GM18951 (cell line): ENCODE measurements around the gene HOXB8.

ENCODE experiments used
- POLR2A ChIP-seq: IDR thresholded peaks from 4 replicates; pipeline ENCODE4 v1.6.1; 2011; ENCODE audit warnings: mild to moderate bottlenecking; ENCODE audit not compliant: insufficient read length, insufficient read depth; ENCODE audit errors: extremely low read depth
- in situ Hi-C: fragments of 300-500 bp; cut with MboI; formaldehyde crosslinking; loops from one replicate; pipeline ENCODE4 v1.12.0; 2022; ENCODE audit warnings: low sequenced_read_pairs, mixed read lengths, inconsistent platforms; ENCODE audit not compliant: unreplicated experiment

HOXB8 gene

DNA sequence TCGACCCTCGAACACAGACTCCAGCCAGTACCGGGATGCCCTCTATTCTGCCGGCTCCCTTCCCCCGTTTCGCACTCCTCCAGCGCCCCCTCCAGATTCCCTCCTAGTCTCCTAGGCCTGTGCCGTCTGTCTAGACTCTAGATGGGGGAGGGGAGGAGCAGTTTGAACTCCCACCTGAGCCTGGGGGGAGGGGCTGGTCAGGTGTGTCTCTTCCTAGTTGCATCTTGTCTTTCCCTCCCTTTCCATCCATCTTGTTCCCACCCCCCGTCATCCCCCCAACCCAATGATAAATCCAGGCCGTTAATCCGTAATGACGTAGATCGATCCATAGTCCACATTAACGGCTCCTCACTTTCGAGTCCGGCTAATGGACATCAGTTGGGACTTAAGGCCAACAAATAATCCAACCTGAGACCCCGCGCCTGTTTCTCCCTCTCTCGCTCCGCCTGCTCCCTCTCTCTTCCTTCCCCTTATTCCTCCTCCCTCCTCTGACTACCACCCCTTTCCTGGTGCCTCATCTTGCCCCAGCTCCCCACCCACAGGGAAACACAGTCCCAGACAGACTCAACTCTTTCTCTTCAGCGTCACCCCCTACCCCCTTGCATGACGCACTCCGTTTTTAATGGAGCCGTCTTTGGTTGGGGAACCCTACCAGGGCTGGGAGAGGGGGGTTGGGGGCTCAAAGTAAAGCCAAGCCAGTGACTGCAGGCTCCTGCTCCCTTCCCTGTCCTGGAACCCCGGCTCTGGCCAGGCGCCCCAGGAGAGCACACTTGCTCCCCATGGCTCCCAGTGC lies 18.2 kb downstream of the HOXB8 start:
- TF ChIP-seq POLR2A = no peak
- in situ Hi-C loops = no loop called here

DNA sequence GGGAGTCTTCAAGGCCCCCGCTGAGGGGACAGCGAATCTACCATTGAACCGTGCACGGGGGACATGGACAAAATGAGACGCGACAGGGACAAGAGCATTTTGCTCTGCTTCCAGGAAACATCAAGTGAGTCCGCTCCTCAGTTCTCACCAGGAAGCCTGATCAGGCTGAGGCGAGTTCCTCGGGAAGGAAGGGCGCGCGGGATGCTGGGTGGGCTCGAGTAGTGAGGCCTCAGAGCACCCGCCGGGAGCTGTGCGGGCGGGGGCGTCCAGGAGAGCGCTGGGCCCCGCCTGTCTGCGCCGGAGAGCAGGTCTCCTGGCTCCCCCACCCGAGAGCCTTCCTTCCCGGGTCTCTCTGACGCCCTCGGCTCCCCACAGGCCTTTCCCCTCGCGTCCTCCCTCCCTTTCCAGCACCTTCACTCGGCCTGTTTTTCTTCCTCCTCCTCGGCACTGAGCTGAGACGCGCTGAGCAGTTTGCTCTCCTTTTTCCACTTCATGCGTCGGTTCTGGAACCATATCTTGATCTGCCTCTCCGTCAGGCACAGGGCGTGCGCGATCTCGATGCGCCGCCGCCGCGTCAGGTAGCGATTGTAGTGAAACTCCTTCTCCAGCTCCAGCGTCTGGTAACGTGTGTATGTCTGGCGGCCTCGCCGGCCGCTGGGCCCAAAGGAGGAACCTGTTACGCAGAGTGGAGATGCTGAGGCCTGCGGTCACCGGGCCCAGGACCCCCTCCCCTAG lies 18.9 kb downstream of the HOXB8 start:
- TF ChIP-seq POLR2A = no peak
- in situ Hi-C loops = no loop called here

DNA sequence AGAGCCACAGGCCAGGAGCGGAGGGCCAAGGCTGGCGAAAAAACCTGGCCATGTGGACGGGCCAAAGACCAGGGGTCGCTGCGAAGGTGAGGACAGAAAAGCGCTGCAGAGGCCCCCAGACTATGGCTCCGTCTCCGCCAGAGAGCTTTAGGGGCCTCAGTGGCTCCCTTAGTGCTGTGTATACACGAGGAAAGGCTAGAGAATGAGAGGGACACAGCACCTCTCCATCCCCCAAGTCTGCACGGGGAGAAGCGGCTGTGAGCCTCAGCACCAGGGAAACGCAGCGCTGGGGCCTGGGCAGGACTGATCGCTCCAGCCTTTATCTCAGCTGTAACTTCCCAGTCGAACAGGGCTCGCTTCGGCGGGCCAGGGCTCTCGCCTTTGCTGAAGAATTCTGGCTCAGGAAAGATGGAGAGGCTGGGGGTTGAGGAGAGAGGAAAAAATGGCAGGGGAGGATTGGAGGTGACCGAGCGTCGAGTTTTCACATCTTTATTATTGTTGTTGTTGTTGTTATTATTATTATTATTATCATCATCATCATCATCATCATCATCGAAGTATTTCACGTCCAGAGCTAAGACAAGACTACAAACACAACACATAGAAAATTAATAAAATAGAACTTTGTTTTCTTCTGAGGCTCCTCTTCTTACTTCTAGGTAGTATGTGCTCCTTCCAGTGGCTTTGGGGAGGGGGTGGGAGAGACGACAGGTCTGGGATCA lies 19.7 kb downstream of the HOXB8 start:
- in situ Hi-C loops = no loop called here
- TF ChIP-seq POLR2A = no peak

DNA sequence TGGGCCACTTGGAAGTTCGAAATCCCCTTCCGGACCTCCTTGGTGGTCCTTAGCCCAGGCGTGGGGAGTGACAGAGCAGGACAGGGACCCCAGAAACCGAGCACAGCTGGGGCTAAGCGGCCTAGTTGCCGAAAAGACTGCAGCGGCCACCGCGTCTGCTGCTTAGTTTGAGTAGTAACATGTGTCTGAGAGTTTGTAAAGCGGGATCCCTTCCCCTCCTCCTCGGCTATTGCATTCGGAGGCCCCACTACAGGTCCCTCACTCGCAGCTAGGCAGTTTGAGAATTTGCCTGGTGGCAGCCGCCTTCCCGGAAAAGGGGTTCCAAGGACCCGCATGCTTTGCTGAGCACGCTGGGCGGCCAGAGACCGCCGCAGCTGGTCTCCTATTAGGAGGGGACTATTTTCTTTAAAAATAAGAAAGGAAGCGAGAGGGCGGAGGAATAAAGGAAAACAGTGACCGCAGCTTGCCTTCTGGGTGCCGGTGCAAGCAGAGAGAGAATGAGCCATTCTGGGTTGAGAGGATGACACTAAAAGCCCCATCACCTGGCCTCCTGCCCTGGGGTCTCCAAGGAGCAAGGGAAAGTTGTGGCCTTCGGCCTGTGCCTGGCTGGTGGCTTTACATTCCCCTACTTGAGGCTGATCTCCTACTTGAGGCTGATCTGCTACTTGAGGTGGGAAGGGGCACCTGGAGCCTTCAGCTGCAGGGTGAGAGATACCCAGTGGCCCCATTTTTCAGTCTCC lies 20.4 kb downstream of the HOXB8 start:
- TF ChIP-seq POLR2A = no peak
- in situ Hi-C loops = no loop called here

DNA sequence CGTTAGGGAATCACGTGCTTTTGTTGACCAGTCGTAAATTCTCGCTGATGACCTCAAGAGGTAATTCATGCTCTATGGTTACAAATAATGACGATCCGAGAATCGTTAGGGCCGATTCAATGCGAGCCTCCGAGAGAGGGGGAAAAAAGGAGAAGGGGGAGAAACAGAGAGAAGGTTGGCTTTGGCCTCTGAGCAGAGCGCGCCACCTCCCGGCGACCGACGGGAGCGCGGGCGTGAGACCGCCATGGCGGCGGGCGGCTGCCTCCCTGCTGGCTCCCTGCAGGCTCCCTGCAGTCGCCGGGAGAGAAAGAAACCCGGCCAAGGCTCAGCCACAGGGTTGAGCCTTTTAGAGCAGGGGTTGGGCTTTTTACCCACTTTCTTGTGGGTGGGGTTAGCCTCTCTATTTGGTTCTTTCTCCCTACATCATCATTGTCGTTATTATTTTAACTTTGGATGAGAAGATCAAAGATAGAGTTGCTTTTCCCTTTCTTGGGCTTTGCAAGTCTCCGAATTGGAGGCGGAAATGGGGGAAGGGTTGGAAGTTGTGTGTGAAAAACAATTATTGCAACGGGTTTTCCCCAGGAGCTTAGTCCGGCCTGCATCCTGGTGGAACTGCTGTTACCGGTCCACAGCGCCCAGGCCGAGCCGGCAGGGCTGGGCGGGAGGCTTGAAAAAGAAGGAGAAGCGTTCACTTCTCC lies 21.1 kb downstream of the HOXB8 start:
- no peak for TF ChIP-seq POLR2A
- in situ Hi-C loops = no loop called here

DNA sequence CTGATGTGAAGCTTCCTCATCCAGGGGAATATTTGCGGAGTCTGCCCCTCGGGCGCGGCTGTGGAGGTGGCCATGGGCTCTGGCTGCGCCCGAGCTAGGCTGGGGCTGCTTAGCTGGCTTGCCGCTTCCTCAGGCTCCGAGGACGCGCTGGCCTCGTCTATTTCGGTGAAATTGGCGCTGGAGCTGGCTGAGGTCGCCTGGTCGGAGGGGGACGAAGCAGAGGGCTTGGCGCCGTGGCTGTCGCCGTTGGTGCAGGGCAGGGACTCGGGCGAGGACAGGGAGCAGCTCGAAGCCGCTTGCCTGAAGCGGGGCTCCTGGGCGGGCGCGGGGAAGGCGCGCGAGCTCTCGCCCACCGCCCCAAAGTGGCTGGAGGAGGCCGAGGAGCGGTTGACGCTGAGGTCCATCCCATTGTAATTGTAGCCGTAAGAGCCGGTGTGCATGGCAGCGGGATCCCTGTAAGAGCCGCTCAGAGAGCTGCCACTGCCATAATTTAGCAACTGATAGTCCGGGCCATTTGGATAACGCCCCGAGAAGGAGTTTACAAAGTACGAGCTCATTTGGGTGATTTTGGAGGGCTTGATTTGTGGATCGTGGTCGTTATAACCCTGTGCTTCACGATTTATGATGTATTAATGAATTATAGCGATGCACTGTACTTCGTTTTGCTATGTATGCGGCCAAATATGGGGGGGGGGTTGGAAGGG lies 21.8 kb downstream of the HOXB8 start, which contains the start of gene HOXB5:
HOXB5 (minus strand) TSS at position 654 of the 704 bp plus-strand sequence; CDS start at position 557, 97 bp downstream.
- TF ChIP-seq POLR2A = no peak
- in situ Hi-C loops = no loop called here

DNA sequence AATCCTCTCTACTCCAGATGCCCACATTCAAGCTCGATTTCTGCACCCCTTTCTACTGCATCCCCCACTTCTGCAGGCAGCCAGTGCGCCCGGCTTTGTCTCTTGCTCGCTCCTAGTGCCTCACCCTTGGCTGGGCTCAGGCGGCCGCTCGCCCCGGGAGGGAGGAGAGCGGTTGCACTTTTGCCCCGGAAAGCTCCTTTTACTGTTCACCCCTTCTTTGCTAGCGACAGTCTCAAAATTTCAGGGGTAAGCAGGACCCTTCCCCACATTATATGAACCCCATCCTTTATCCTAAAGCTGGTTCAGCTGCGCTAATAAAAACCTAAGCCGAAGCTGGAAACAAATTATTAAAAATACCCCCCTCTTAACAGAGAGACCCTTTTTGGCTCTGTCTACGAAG lies 22.5 kb downstream of the HOXB8 start:
- TF ChIP-seq POLR2A = no peak
- in situ Hi-C loops = no loop called here

DNA sequence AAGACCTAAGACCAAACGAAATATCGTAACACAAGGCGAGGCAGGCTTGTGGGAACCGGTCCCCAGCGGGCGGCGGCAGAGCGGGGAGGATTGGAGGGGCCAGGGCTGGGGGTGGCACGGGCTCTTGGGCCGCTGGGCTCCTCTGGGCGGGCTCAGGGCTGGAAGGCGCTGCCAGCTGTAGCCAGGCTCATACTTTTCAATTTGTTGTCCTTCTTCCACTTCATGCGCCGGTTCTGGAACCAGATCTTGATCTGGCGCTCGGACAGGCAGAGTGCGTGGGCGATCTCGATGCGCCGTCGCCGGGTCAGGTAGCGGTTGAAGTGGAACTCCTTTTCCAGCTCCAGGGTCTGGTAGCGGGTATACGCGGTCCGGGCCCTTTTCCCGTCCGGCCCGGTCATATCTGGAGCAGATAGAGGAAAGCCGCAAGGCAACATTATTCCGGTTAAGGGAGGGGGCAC lies 23.0 kb downstream of the HOXB8 start:
- in situ Hi-C loops = no loop called here
- no peak for TF ChIP-seq POLR2A

DNA sequence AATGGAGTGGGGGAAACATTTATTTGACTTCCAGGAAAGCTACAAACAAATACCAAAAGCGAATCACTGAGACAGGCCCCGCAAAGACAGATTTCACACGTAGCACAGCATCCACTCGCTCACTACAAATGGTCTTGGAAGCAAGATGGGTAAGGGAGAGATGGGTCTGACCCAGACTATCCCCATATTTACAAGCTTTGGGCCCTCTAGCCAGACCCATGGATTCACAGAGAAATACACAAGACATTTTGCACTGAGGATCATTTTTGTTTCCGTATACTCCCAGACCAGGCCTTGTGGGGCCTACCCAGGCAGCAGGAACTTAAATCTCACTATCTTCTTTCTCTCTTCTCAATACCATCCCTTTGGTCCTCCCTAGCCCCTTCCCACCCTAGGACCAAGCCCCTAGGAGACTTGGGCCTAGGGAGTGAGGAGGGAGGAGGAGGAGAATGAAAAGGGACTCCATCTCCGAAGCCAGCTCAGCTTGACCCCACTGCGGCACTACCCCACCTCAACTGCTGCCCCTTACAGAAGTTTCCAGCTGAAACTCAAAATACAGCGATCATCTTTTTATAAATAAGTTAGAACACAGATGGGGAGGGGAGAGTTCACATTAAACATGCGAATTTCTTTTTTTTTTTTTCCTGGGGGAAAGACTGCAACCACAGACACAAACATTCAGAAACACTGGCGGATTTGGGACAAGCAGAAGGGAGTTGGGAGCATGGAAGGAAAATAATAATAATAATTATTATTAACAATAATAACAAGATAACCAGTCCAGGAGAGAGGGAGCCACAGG lies 23.6 kb downstream of the HOXB8 start:
- TF ChIP-seq POLR2A = no peak
- in situ Hi-C loops = no loop called here

DNA sequence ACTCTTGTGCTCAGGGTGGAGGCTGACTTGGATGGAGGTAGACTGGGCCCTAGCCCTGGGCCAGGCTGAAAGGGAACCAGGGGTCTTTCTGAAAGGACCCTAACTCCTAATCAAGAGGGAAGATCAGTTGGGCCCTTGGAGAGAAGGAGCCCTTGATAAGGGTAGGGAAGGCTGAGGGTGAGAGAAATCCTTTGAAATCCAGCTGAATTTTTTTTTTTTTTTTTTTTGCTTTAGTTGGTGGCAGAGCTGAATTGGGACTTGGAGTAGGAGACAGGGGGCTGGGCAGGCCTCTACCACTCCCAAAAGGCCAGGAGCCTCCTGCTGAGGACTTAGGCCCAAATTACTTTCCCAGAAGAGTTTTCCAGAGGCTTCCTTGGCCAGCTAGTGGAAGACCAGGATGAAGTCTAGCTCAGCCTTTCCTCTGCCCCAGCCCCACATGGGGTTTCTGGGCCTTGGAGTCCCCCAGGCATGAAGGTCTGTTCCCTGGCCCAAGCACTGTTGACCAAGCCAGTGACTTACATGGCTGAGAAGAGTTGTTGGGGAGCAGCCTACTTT lies 24.4 kb downstream of the HOXB8 start:
- TF ChIP-seq POLR2A = no peak
- in situ Hi-C loops = no loop called here
